Right renal cortex interstitium (tissue), 3 donors: ENCODE measurements around the gene MRPL37. TPM values are rescaled to one million over a fixed set of nuclear protein-coding genes. Genes with fewer than 3 reads are reported as not detected.
"Not testable (repeated sequence)": the region's sequence is repeated elsewhere in the genome, so short reads cannot be mapped to it uniquely, and the experiment has no call there.

Experiments used
- DNase-seq, 3 donors: peaks; one replicate each; pipeline ENCODE4 v3.0.0-alpha.2; 2013; ENCODE audit warnings: low read depth in 3 of 3, low spot score in 2 of 3
- polyA plus RNA-seq, 3 donors: library from polyadenylated mRNA; unstranded; fragments of 120-200 nt; gene quantifications; one replicate each; pipeline ENCODE4 v1.2.1, GENCODE V29; 2013; ENCODE audit not compliant: insufficient read length in 3 of 3

Gene MRPL37
- 10 to 100 TPM; 80.3 to 84.9 (median 81.4) TPM for polyA plus RNA-seq

DNA sequence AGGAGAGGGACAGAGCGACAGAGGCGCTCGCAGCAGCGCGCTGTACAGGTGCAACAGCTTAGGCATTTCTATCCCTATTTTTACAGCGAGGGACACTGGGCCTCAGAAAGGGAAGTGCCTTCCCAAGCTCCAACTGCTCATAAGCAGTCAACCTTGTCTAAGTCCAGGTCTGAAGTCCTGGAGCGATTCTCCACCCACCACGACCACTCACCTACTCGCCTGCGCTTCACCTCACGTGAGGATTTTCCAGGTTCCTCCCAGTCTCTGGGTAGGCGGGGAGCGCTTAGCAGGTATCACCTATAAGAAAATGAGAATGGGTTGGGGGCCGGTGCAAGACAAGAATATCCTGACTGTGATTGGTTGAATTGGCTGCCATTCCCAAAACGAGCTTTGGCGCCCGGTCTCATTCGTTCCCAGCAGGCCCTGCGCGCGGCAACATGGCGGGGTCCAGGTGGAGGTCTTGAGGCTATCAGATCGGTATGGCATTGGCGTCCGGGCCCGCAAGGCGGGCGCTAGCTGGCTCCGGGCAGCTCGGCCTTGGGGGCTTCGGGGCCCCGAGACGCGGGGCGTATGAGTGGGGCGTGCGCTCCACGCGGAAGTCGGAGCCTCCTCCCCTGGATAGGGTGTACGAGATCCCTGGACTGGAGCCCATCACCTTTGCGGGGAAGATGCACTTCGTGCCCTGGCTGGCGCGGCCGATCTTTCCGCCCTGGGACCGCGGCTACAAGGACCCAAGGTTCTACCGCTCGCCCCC lies at the start of gene MRPL37, which contains the start of gene CYB5RL:
Gene MRPL37, plus strand, starts transcription at position 403 of the 754 bp plus-strand sequence. Its CDS starts 77 bp downstream, at position 480.
Gene CYB5RL, minus strand, starts transcription at position 266 of the 754 bp plus-strand sequence. CDS start 4,414 bp downstream, outside the sequence.
- peak; percentile 91 to 97 (median 91) for DNase-seq

DNA sequence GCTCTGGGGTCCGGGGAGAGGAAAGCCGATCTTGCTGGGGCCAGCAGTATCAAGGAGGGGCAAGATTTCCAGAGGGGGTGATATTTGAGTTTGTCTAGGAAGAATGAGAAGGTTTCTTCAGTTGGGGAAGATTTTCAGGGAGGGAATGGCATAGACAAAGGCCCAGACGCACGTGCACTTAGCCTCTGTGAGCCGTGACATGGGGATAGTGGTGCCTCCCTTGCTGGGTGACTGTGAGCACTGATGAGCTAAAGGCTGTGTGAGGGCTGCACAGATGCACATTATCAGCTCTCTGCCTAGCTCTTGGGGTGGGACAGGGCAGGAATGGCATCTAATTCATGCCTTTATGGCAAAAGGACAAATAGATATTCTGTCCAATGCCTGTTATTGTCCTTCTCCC lies 49.0 kb upstream of the MRPL37 start:
- DNase-seq = no peak

GRCh38 chr1:54152696-54153095 lies 47.3 kb upstream of the MRPL37 start, which contains the start of gene CDCP2:
Gene CDCP2, minus strand, starts transcription at chr1:54153000. Its CDS starts 78 bp downstream, at chr1:54152922.
- DNase-seq = no peak

GRCh38 chr1:54153535-54154439 lies 46.2 kb upstream of the MRPL37 start:
- no peak for DNase-seq

DNA sequence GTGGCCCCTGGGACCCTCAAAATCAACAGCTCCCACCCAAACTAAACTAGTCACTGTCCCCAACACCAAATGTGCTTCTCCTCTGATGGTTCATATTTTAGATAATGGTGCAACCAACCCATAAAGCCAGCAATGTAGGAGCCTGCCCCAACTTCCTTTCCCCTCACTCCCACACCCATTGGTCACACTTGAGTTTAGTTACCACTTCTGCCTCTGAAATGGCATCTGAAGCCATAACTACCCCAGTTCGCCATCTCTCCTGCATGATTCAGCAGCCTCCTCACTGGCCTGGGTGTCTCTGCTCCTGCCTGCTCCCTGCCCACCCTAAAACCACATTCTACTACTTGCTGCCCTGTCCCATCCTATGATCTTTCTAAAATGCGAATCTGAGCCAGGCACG lies 43.8 kb upstream of the MRPL37 start:
- no peak for DNase-seq

- no peak for DNase-seq
Measured at GRCh38 chr1:54156986-54157385, 43.0 kb upstream of the MRPL37 start.

- DNase-seq = no peak
Measured at GRCh38 chr1:54157401-54157800, 42.6 kb upstream of the MRPL37 start.

DNA sequence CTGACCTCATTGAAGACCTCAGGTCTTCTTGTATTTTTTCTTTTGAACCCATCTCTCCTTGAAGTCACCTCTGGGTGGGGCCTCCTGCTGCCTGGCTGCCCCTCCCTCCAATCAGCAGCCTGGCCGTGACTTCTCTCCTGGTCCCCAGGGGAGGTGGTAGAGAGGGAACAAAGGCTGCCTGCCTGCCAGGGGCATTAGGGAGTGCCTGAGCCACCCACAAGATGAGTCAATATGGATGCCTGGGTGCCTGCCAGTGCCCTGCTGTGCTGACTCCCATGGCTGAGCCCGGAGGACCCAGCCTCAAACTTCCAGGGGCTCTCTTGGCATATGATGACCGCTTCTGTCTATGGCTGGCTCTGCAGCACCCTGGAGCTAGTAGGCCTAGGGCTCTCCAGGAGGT lies 41.9 kb upstream of the MRPL37 start:
- no peak for DNase-seq

GRCh38 chr1:54159733-54160316 lies 40.1 kb upstream of the MRPL37 start:
- DNase-seq = no peak

GRCh38 chr1:54160351-54160750 lies 39.6 kb upstream of the MRPL37 start:
- no peak for DNase-seq

- DNase-seq = no peak
Measured at GRCh38 chr1:54161495-54162168, 38.3 kb upstream of the MRPL37 start.

- no peak for DNase-seq
Measured at GRCh38 chr1:54163051-54163450, 36.9 kb upstream of the MRPL37 start.

DNA sequence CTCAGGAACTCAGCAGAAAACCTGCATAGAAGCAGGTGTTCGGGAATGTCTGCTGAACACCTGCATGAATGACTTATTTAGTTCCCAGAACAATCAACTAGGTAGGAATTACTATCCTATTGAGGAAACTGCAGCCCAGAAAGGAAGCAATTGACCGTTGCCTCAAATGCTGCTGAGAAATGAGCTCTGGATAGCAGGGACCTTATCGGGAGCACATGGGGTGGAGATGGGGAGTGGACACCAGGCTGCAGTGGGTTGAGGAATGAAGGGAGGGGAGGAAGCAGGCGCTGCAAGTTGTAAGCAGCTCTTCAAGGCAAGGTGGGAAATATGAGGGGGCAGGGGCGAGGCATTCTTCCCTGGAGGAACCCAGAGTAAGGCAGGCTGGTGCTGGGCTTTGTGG lies 36.4 kb upstream of the MRPL37 start:
- no peak for DNase-seq

DNA sequence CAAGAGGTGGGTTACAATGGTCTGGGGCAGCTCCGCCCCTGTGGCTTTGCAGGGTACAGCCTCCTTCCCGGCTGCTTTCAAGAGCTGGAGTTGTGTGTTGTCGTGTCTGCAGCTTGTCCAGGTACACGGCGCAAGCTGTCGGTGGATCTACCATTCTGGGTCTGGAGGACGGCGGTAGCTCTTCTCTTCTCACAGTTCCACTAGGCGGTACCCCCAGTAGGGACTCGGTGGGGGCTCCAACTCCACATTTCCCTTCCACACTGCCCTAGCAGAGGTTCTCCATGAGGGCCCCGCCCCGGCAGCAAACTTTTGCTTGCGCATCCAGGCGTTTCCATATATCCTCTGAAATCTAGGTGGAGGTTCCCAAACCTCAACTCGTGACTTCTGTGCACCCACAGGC lies 34.8 kb upstream of the MRPL37 start:
- DNase-seq = no peak

- DNase-seq = not testable (repeated sequence)
Measured at GRCh38 chr1:54166357-54166756, 33.6 kb upstream of the MRPL37 start.

- DNase-seq = no peak
Measured at GRCh38 chr1:54167422-54168139, 32.4 kb upstream of the MRPL37 start.

GRCh38 chr1:54168206-54168965 lies 31.6 kb upstream of the MRPL37 start:
- DNase-seq = no peak

DNA sequence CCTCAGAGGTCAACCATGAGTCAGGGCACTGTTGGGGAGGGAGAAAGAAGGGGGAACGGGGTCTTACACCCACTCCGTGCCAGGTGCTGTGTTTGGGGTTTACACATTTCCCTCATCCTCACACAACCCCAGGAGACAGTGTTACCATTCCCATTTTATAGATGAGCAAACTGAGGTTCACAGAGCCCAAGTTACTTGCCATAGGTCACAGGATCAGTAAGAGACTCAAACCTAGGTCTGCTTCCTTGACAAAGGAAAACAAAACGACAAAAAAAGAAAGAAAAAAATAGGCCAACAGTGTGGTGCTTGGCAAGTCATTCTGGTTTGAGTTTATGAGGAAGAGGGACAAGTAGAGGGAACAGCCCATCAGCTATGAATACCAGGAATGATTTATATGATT lies 30.9 kb upstream of the MRPL37 start:
- DNase-seq = no peak

- no peak for DNase-seq
Measured at GRCh38 chr1:54171016-54171415, 29.0 kb upstream of the MRPL37 start.
